C4-2B (cell line): ENCODE measurements around the gene SCNN1A.

Source experiments
- H3K27ac ChIP-seq: fragments of 450-650 bp; 2 replicates; pipeline ENCODE4 v1.5.1; 2017
- ZFX ChIP-seq: fragments of 450-650 bp; IDR thresholded peaks from 2 replicates; pipeline ENCODE4 v1.6.1; 2017
- TF ChIP-seq, protein P1 (sequence below): fragments of 450-650 bp; conservative IDR thresholded peaks from 2 replicates; pipeline ENCODE4 v1.5.1; 2017; ENCODE audit warnings: mild to moderate bottlenecking

Gene SCNN1A

DNA sequence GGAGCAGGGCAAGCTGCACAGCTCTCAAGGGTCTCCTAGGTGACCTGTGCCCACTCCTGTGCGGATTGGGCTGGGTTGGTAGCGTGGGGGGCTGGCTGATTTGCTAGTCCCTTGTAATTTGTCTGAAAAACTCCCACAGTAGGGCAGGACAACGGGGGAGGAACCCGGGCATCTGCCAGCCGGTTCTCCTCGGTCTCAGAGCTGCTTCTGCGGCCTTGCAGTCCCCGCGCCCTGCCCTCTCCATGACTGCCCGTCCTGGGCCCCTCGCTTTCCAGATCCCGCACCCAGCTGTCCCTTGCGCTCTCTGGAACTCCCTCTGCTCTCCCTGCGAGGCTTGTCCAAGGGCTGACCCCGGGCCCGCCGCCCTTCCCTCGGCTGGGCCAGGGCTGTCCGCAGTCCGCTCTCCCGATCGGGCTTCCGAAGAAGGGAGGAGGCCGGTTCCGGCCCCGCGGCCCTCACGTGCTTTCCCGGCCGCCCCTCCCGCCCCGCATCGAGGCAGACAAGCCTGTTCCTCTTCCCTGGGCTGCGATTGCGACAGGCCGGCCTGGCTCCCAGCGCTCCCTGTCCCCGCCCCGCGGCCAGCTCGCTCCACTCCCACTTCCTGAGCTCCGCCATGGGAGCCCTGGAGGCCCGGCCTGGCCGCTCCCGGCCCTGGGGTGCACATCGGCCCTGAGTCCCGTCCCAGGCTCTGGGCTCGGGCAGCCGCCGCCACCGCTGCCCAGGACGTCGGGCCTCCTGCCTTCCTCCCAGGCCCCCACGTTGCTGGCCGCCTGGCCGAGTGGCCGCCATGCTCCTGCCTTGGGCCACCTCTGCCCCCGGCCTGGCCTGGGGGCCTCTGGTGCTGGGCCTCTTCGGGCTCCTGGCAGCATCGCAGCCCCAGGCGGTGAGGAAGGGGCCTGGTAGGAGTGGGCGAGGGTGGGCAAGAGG, 8.5 kb upstream of the SCNN1A start, which contains the start of gene LTBR:
Gene LTBR (plus strand): TSS at position 591 of the 927 bp plus-strand sequence. CDS start 197 bp downstream, at position 788.
- H3K27ac ChIP-seq: peak within 1 kb of the TSS; percentile 99
- TF ChIP-seq, protein P1, sequence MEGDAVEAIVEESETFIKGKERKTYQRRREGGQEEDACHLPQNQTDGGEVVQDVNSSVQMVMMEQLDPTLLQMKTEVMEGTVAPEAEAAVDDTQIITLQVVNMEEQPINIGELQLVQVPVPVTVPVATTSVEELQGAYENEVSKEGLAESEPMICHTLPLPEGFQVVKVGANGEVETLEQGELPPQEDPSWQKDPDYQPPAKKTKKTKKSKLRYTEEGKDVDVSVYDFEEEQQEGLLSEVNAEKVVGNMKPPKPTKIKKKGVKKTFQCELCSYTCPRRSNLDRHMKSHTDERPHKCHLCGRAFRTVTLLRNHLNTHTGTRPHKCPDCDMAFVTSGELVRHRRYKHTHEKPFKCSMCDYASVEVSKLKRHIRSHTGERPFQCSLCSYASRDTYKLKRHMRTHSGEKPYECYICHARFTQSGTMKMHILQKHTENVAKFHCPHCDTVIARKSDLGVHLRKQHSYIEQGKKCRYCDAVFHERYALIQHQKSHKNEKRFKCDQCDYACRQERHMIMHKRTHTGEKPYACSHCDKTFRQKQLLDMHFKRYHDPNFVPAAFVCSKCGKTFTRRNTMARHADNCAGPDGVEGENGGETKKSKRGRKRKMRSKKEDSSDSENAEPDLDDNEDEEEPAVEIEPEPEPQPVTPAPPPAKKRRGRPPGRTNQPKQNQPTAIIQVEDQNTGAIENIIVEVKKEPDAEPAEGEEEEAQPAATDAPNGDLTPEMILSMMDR: no peak
- peak; percentile 97 for TF ChIP-seq ZFX

DNA sequence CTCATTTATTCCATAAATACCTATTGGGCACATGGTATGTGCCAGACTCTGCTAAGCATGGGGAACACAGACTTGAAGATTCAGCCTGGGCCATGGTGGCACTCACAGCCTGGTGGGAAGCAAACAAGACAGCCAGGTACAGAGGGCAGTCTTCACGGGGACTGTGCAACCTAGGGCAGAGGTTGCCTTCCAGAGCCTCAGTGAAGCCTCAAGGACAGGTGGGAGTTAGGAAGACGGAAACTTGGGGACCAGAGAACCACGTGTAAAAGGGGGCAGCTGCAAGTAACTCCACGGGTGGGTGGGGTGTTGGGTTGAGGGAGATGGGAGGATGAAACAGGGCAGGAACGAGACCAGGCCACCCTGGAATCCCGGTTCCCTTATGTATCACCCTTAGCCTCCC, 7.6 kb upstream of the SCNN1A start:
- H3K27ac ChIP-seq: peak overlapping the region; percentile 99
- no peak for TF ChIP-seq ZFX
- TF ChIP-seq, protein P1: no peak

DNA sequence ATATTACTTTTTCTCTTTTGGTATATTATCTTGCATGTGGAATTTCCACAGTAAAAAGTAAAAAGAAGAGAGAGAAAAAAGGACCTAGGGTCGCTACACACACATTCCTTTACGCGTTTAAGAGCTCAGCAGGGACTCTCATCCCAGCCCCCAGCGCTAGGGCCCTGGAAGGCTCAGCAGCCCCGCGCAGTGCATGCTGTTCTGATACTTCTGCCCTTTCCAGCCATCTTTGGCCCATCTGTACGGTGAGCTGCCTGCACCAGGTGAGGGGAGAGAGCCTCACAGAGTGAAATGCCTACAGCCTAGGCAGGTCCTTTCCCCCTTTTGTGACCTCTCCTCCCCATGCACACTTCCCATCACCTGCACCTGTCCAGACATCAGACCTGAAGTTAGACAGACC, 7.0 kb upstream of the SCNN1A start:
- peak overlapping the region; percentile 99; the same call in 1 of the 2 replicates for H3K27ac ChIP-seq
- TF ChIP-seq ZFX: no peak
- TF ChIP-seq, protein P1: no peak

DNA sequence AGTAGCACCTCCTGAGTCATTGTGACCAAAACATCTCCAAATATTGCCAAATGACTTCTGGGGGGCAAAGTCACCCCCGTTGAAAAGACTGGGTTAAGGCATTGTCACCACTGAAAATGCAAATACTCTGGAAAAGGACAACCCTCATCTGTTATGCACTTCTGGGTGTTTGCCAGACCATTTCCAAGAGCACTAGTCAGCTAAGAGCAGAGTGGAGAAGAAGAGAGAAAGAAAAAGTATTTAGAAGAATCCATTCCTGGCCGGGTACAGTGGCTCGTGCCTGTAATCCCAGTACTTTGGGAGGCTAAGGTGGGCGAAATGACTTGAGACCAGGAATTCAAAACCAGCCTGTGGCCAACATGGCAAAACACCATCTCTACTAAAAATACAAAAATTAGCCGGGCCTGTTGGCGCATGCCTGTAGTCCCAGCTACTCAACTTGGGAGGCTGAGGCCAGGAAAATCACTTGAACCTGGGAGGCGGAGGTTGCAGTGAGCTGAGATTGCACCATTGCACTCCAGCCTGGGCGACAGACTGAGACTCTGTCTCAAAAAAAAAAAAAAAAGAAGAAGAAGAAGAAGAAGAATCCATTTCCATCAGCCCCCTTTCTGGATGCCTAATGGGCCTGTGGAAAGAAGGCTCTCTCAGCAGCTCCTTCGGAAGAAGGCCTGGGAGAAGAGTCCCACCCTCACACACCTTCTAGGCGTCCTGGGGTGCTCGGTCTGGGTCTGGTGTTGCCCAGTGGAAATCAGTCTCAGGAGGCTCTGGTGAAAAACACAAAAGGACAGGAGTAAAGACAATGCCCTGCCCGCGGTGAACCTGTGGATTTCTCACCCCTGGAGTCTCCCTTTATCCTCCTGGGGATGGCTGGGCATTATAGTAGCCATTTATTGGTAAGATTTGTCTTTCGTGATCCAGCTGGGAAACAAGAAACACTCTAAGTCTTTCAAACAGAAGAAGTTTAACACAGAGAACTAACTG, 5.1 kb upstream of the SCNN1A start:
- H3K27ac ChIP-seq: no peak overlapping the region
- TF ChIP-seq, protein P1: no peak
- no peak for TF ChIP-seq ZFX

DNA sequence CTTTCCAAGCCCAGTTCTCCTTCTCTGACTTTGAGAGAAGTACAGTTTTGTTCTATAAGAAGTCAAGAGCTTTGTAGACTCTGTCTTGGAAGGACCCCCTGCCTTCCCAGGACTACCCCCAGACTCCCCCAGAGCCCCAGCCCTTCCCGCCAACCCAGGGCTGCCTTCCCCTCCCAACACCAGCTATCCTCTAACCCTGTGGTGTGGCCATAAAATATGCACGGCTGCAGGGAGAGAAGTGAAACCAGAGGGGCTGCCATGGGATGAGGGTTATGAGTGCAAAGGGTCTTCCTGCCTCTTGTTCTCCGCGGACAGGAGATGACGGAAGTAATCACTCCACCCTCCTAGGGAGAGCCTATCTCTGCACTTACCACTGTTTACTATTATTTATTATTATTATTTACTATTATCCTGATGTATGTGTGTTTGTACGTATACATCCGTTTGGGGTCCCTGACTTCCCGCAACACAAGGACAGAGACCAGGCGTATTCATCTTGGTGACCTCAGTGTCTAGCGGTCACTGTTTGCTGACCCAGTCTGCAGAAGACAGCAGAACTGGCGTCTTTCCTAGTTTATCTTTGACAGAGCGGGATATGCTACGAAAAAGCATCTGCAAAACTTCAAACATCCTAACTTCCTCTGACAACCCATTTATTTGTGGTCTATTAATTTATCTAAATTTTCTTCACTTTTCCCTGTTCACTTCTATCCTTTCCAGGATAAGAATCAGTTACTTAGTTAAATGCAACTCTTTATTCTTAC, 3.5 kb upstream of the SCNN1A start:
- no peak for TF ChIP-seq ZFX
- TF ChIP-seq, protein P1: no peak
- H3K27ac ChIP-seq: no peak overlapping the region

DNA sequence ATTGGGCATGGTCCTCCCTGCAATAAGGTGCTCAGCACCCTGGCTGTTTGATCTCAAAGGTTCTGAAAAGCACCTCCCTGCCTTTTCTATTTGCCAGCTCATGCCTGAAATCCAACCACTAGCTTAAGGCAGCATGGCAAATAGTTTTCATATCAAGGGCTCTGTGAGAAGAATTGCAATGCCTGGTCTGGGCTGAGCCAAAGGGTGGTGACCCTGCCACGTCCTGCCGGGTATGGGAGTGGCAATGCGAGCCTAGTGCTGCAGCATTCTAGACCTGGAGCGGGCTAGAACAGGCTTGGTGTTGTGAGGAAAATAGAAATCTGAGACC, 2.3 kb upstream of the SCNN1A start:
- TF ChIP-seq, protein P1: no peak
- TF ChIP-seq ZFX: no peak
- no peak overlapping the region; the same call in 1 of the 2 replicates for H3K27ac ChIP-seq
